DND-41 (cell line): Measurements from ENCODE around the gene CDH16.

Experiments used
- EZH2 ChIP-seq: IDR thresholded peaks from 3 replicates; pipeline ENCODE4 v1.6.1; 2012; ENCODE audit warnings: borderline replicate concordance, low read depth, mild to moderate bottlenecking, moderate library complexity, low read length, inconsistent platforms; ENCODE audit not compliant: severe bottlenecking
- TF ChIP-seq, protein P1 (sequence below): IDR thresholded peaks from 2 replicates; pipeline ENCODE4 v1.5.1; 2012; ENCODE audit warnings: borderline replicate concordance, low read length, moderate library complexity, mild to moderate bottlenecking; ENCODE audit not compliant: poor library complexity, severe bottlenecking; ENCODE audit errors: extremely low read depth

- TF ChIP-seq, protein P1, sequence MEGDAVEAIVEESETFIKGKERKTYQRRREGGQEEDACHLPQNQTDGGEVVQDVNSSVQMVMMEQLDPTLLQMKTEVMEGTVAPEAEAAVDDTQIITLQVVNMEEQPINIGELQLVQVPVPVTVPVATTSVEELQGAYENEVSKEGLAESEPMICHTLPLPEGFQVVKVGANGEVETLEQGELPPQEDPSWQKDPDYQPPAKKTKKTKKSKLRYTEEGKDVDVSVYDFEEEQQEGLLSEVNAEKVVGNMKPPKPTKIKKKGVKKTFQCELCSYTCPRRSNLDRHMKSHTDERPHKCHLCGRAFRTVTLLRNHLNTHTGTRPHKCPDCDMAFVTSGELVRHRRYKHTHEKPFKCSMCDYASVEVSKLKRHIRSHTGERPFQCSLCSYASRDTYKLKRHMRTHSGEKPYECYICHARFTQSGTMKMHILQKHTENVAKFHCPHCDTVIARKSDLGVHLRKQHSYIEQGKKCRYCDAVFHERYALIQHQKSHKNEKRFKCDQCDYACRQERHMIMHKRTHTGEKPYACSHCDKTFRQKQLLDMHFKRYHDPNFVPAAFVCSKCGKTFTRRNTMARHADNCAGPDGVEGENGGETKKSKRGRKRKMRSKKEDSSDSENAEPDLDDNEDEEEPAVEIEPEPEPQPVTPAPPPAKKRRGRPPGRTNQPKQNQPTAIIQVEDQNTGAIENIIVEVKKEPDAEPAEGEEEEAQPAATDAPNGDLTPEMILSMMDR, result no peak
- TF ChIP-seq EZH2, result no peak
These were observed 46.1 kb downstream of the CDH16 start for GRCh38 chr16:66872559-66872942.
